Hepatocyte (in vitro differentiated cells): ENCODE measurements around the gene PTPRN2. TPM values are rescaled to one million over a fixed set of nuclear protein-coding genes. Genes with fewer than 3 reads are reported as not detected.

Experiments
- DNase-seq: peaks from one replicate; pipeline ENCODE4 v3.0.0-alpha.2; 2016; ENCODE audit warnings: low spot score
- H2AFZ ChIP-seq: fragments of 200-600 bp; sonication (generic); 2 replicates; pipeline ENCODE4 v1.6.0; 2016; ENCODE audit warnings: antibody characterized with exemption, mild to moderate bottlenecking
- H3K27ac ChIP-seq: fragments of 200-600 bp; sonication (generic); 2 replicates; pipeline ENCODE4 v1.5.1; 2016; ENCODE audit warnings: mild to moderate bottlenecking
- H3K27me3 ChIP-seq: fragments of 200-600 bp; sonication (generic); 2 replicates; pipeline ENCODE4 v1.6.1; 2016
- H3K36me3 ChIP-seq: fragments of 200-600 bp; sonication (generic); replicated peaks from 2 replicates; pipeline ENCODE4 v1.5.1; 2016; ENCODE audit warnings: low read depth; ENCODE audit not compliant: insufficient read depth
- H3K4me1 ChIP-seq: fragments of 200-600 bp; sonication (generic); 2 replicates; pipeline ENCODE4 v1.5.1; 2016; ENCODE audit warnings: mild to moderate bottlenecking, moderate library complexity; ENCODE audit not compliant: insufficient read depth
- H3K4me2 ChIP-seq: fragments of 200-600 bp; sonication (generic); 2 replicates; pipeline ENCODE4 v1.6.0; 2016
- H3K4me3 ChIP-seq: fragments of 200-600 bp; sonication (generic); 2 replicates; pipeline ENCODE4 v1.5.1; 2016; ENCODE audit warnings: mild to moderate bottlenecking
- H3K79me2 ChIP-seq: fragments of 200-600 bp; sonication (generic); 2 replicates; pipeline ENCODE4 v1.6.0; 2017; ENCODE audit warnings: mild to moderate bottlenecking
- H3K9me2 ChIP-seq: fragments of 200-600 bp; sonication (generic); replicated peaks from 2 replicates; pipeline ENCODE4 v1.6.0; 2017; ENCODE audit warnings: mild to moderate bottlenecking; ENCODE audit not compliant: insufficient read depth
- H3K9me3 ChIP-seq: fragments of 200-600 bp; sonication (generic); 2 replicates; pipeline ENCODE4 v1.5.1; 2016; ENCODE audit warnings: low read depth, mild to moderate bottlenecking
- H4K20me1 ChIP-seq: fragments of 200-600 bp; sonication (generic); 2 replicates; pipeline ENCODE4 v1.6.0; 2016; ENCODE audit warnings: mild to moderate bottlenecking; ENCODE audit not compliant: insufficient read depth, poor library complexity, severe bottlenecking
- CTCF ChIP-seq: fragments of 200-600 bp; sonication (generic); IDR thresholded peaks from 2 replicates; pipeline ENCODE4 v1.5.1; 2016; ENCODE audit warnings: antibody characterized with exemption, mild to moderate bottlenecking; ENCODE audit not compliant: poor library complexity
- EZH2 ChIP-seq: fragments of 200-600 bp; sonication (generic); IDR thresholded peaks from 2 replicates; pipeline ENCODE4 v1.6.1; 2016; ENCODE audit warnings: antibody characterized with exemption, mild to moderate bottlenecking, borderline replicate concordance
- EZH2phosphoT487 ChIP-seq: fragments of 200-600 bp; sonication (generic); IDR thresholded peaks from one replicate; pipeline ENCODE4 v1.6.1; 2018; ENCODE audit warnings: antibody characterized with exemption, mild to moderate bottlenecking, low read depth, moderate library complexity; ENCODE audit not compliant: unreplicated experiment, severe bottlenecking
- WGBS: methylation state at CpG from one replicate; pipeline ENCODE4 v1.1.6; 2016; ENCODE audit warnings: low lambda C conversion rate; ENCODE audit errors: missing lambda C conversion rate; 5-methylcytosine and 5-hydroxymethylcytosine counted together
- polyA plus RNA-seq: library from polyadenylated mRNA; unstranded; fragments of >200 nt; fragmentation: Nextera tagmentation; extraction: Ambion mirVana; gene quantifications from 2 replicates; pipeline ENCODE4 v1.2.1, GENCODE V29; 2016
- total RNA-seq: library from RNA; depleted of rRNA; stranded (reverse); fragments of >200 nt; gene quantifications from 2 replicates; pipeline ENCODE4 v1.2.3, GENCODE V29; 2014

Gene PTPRN2
- total and polyA plus RNA-seq, 2 experiments from 2014 or later, result 2.1 to 3.3 TPM

GRCh38 chr7:157992511-157993160 is 595.0 kb downstream of the PTPRN2 start:
- H2AFZ ChIP-seq, result no peak overlapping the region
- H3K9me2 ChIP-seq, result no peaks in the 10 kb centered on the region
- H3K27ac ChIP-seq, result no peak overlapping the region
- H3K4me1 ChIP-seq, result no peaks in the 10 kb centered on the region
- whole genome bisulfite sequencing, result 94% methylated on average over 16 of the region's 17 CpGs
- DNase-seq, result no peak
- H3K27me3 ChIP-seq, result no peaks in the 10 kb centered on the region
- H3K36me3 ChIP-seq, result no peaks in the 10 kb centered on the region
- TF ChIP-seq EZH2phosphoT487 (no peak), CTCF (no peak), EZH2 (no peak)
- H3K4me3 ChIP-seq, result no peak overlapping the region
- H4K20me1 ChIP-seq, result no peaks in the 10 kb centered on the region
- no peaks in the 10 kb centered on the region for H3K79me2 ChIP-seq
- H3K4me2 ChIP-seq, result no peak overlapping the region
- no peaks in the 10 kb centered on the region for H3K9me3 ChIP-seq

GRCh38 chr7:157991761-157992160 is 595.9 kb downstream of the PTPRN2 start:
- Histone ChIP-seq H3K9me2 (no peaks in the 10 kb centered on the region), H3K27ac (no peak overlapping the region), H3K9me3 (no peaks in the 10 kb centered on the region), H2AFZ (no peak overlapping the region), H4K20me1 (no peaks in the 10 kb centered on the region), H3K4me1 (no peaks in the 10 kb centered on the region), H3K36me3 (no peaks in the 10 kb centered on the region), H3K4me3 (no peak overlapping the region), H3K27me3 (no peaks in the 10 kb centered on the region), H3K79me2 (no peaks in the 10 kb centered on the region), H3K4me2 (no peak overlapping the region)
- WGBS, result 94% methylated on average over 11 of the region's 11 CpGs
- TF ChIP-seq CTCF (no peak), EZH2phosphoT487 (no peak), EZH2 (no peak)
- no peak for DNase-seq

GRCh38 chr7:157991351-157991750 is 596.3 kb downstream of the PTPRN2 start:
- Histone ChIP-seq H2AFZ (no peak overlapping the region), H4K20me1 (no peaks in the 10 kb centered on the region), H3K36me3 (no peaks in the 10 kb centered on the region), H3K27ac (no peak overlapping the region), H3K79me2 (no peaks in the 10 kb centered on the region), H3K9me3 (no peaks in the 10 kb centered on the region), H3K4me1 (no peaks in the 10 kb centered on the region), H3K27me3 (no peaks in the 10 kb centered on the region), H3K4me3 (no peak overlapping the region), H3K4me2 (no peak overlapping the region), H3K9me2 (no peaks in the 10 kb centered on the region)
- TF ChIP-seq EZH2 (no peak), CTCF (no peak), EZH2phosphoT487 (no peak)
- no peak for DNase-seq
- 88% methylated on average over 8 of the region's 9 CpGs for WGBS

- Histone ChIP-seq H3K9me2 (no peaks in the 10 kb centered on the region), H3K36me3 (no peaks in the 10 kb centered on the region), H3K9me3 (no peaks in the 10 kb centered on the region), H3K27me3 (no peaks in the 10 kb centered on the region), H3K4me2 (no peak overlapping the region), H2AFZ (no peak overlapping the region), H3K4me3 (no peak overlapping the region), H3K79me2 (no peaks in the 10 kb centered on the region), H3K4me1 (no peaks in the 10 kb centered on the region), H3K27ac (no peak overlapping the region), H4K20me1 (no peaks in the 10 kb centered on the region)
- DNase-seq, result no peak
- TF ChIP-seq EZH2 (no peak), CTCF (no peak), EZH2phosphoT487 (no peak)
- 77% methylated on average over 9 of the region's 9 CpGs for WGBS
Measured at GRCh38 chr7:157990881-157991250, 596.8 kb downstream of the PTPRN2 start.
